T-helper 1 cell treated with Interleukin-12 subunit alpha and Interleukin-12 subunit beta and Interleukin-4 antibody, amounts not matched to agents 30 μg/mL and 1 μg/mL, for 36 hours (primary cell): ENCODE measurements around the gene ETAA1.

Experiments
- H3K27ac Mint-ChIP-seq: one replicate; pipeline ENCODE4 v1.8.0; 2021; ENCODE audit warnings: mild to moderate bottlenecking, mixed read lengths
- H3K27me3 Mint-ChIP-seq: one replicate; pipeline ENCODE4 v1.8.0; 2021; ENCODE audit warnings: low read depth, mixed read lengths
- H3K36me3 Mint-ChIP-seq: one replicate; pipeline ENCODE4 v1.8.0; 2021; ENCODE audit warnings: low read depth, mixed read lengths
- H3K4me1 Mint-ChIP-seq: one replicate; pipeline ENCODE4 v1.8.0; 2021; ENCODE audit warnings: low read depth, mixed read lengths
- H3K4me3 Mint-ChIP-seq: one replicate; pipeline ENCODE4 v1.8.0; 2021; ENCODE audit warnings: mild to moderate bottlenecking, moderate library complexity, mixed read lengths
- H3K9me3 Mint-ChIP-seq: one replicate; pipeline ENCODE4 v1.8.0; 2021; ENCODE audit warnings: mixed read lengths

ETAA1 gene

DNA sequence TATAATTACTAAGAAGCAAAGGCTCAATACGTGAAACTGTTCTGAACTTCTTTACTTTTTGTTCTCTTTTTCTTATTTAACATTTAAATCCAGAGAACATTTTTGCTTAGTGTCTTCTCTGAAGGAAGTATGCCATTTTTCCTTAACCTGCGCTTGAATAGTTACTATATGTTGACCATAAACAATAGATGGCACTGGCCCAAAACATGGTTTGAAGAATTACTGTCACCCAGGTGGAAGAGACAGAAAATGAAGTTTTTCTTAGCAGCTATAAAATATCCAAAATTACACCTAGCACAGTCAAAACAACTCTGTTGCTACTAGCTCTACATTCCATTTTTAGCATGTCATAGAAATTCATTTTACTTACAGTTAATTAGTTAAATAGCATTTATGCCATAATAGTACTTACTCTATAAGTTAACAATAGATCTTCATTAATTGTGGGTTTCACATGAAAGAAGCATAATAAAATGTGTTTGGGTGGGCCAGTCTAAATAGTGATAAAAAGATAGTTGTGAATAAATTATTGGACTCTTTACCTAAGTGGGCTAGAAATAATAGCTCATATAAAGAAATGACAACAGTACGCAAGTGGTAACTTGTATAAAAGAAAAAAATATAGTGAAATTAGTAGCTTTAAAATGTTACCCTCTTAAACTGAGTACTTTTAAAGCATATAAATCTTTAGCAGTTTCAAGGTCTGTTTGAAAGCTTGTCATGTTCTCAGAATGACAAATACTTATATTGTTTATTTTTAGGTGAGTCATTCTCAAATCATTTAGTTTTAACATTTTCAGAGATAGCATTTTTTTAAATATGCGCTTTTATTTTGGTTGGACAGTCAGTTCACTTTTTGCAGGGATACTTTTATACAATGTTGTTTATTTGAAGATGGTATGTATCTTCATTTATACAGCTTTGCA lies 3.7 kb downstream of the ETAA1 start:
- no peaks in the 10 kb centered on the region for H3K9me3 Mint-ChIP-seq
- H3K27ac Mint-ChIP-seq: no peak overlapping the region
- H3K4me3 Mint-ChIP-seq: no peak overlapping the region
- H3K4me1 Mint-ChIP-seq: peaks cover 11% of the 10 kb centered on the region
- H3K27me3 Mint-ChIP-seq: no peaks in the 10 kb centered on the region
- H3K36me3 Mint-ChIP-seq: peaks cover 25% of the 10 kb centered on the region

DNA sequence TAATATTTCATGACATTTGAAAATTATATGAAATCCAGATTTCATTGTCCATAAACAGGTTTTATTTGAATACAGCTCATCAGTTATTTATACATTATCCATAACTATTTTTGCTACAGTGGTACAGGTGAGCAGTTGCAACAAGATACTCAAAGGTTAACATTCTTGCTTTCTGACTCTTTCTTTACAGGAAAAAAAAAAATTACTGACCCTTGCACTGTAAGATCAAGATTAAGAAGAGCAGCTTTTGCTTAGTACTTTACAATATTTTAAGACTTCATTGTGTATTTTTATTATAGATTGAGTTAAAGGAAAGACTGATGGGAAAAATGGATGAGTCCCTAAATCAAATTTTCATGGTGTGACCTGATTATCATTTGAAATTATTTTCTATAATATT lies 11.2 kb downstream of the ETAA1 start:
- Mint-ChIP-seq H3K27me3 (no peaks in the 10 kb centered on the region), H3K27ac (no peak overlapping the region), H3K4me1 (peaks cover 3% of the 10 kb centered on the region), H3K4me3 (no peak overlapping the region), H3K36me3 (peaks cover 28% of the 10 kb centered on the region), H3K9me3 (no peaks in the 10 kb centered on the region)

DNA sequence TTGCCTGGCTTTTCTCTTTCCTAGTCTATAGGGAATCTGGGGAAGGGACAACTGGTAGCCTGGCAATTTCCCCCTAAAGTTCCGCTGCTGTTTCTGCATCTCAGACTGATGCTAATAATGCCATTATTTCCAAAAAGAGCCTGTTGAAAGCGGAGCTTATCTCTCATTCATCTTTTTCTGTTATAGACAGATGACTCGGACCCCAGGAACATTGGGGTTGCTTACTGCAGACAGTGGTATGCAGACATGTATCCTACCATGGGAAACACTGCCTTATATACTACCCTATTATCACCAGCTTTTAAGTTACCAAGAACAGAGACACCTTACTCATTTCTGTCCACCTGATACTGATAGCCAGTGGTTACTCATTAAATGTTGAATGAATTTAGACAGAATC lies 15.3 kb downstream of the ETAA1 start:
- Mint-ChIP-seq H3K4me3 (no peak overlapping the region), H3K27ac (no peak overlapping the region), H3K36me3 (peaks cover 8% of the 10 kb centered on the region)

DNA sequence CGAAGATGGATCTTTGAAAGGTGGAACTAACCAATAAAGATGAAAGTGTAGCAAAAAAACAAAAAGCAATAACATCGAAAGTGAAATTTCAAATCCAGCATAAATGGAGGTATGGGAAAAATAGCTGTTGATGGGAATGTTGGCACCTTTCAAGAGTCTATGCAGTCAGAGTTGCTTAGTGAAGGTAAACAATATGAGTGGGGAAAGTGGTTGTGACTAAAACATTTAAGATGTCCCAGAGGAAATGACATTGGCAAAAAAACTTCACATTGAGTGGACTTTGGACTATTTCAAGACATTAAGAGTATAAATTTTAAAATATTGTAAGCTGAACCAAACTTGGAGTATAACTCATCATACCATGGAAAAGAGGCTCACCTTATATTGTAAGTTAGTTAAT lies 17.7 kb downstream of the ETAA1 start:
- H3K4me1 Mint-ChIP-seq: no peaks in the 10 kb centered on the region
- no peaks in the 10 kb centered on the region for H3K9me3 Mint-ChIP-seq
- no peak overlapping the region for H3K4me3 Mint-ChIP-seq
- H3K27me3 Mint-ChIP-seq: no peaks in the 10 kb centered on the region
- peaks cover 6% of the 10 kb centered on the region for H3K36me3 Mint-ChIP-seq
- no peak overlapping the region for H3K27ac Mint-ChIP-seq

More for the DNA sequence above, 15.3 kb downstream of the ETAA1 start:
- Mint-ChIP-seq H3K27me3 (no peaks in the 10 kb centered on the region), H3K9me3 (no peaks in the 10 kb centered on the region), H3K4me1 (no peaks in the 10 kb centered on the region)

DNA sequence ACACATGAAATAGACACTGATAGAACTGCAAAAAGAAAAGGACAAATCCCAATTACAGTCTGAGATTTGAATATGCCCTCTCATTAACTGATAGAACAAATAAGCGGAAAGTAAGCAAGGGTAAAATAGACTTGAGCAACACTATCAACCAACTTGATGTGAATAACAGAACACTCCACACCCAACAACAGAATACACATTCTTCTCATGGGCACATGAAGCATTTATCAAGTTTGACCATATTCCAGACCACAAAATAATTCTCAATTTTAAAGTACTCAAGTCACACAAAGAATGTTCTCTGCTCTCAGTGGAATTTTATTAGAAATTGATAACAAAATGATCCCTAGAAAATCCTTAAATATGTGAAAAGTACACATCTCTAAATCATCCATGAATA lies 19.0 kb downstream of the ETAA1 start:
- Mint-ChIP-seq H3K27ac (no peak overlapping the region), H3K9me3 (no peaks in the 10 kb centered on the region), H3K27me3 (no peaks in the 10 kb centered on the region), H3K4me1 (no peaks in the 10 kb centered on the region), H3K4me3 (no peak overlapping the region), H3K36me3 (peaks cover 2% of the 10 kb centered on the region)

DNA sequence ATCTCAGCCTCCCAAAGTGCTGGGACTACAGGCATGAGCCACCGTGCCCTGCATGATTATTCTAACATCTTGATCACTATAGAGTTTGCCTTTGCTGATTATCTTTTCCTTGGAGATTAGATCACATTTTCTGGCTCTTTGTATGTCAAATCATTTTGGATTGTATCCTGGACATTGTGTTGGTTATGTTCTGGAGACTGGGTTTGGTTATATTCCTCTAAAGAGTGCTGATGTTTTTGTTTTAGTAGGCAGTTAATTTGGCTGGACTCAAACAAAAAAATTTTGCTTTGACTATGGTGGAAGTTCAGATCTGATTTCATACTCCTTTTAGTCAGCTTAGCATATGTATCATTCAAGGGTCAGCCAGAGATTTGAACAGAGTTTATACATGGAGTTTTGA lies 26.4 kb downstream of the ETAA1 start:
- Mint-ChIP-seq H3K4me3 (no peak overlapping the region), H3K27ac (no peak overlapping the region), H3K27me3 (no peaks in the 10 kb centered on the region), H3K9me3 (peaks cover 8% of the 10 kb centered on the region), H3K36me3 (no peaks in the 10 kb centered on the region), H3K4me1 (no peaks in the 10 kb centered on the region)

DNA sequence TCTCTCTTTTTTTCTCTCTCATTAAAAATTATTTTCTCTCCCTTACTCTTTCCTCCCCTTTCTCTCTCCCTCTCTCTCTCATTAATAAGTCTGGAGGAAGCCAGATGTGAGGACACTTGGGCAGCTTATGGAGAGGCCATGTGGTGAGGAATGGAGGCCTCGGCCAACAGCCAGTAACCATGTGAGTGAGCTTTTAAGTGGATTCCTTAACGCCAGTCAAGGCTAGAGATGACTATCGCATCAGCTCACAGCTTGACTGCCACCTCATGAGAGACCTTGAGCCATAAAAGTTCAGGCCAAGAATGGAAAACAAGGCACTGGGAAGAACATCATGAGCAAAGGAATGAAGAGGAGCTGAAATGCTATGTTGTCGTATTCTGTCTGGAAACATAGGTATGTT lies 39.1 kb downstream of the ETAA1 start:
- Mint-ChIP-seq H3K27ac (no peak overlapping the region), H3K36me3 (no peaks in the 10 kb centered on the region), H3K9me3 (no peaks in the 10 kb centered on the region), H3K27me3 (no peaks in the 10 kb centered on the region), H3K4me3 (no peak overlapping the region), H3K4me1 (no peaks in the 10 kb centered on the region)

DNA sequence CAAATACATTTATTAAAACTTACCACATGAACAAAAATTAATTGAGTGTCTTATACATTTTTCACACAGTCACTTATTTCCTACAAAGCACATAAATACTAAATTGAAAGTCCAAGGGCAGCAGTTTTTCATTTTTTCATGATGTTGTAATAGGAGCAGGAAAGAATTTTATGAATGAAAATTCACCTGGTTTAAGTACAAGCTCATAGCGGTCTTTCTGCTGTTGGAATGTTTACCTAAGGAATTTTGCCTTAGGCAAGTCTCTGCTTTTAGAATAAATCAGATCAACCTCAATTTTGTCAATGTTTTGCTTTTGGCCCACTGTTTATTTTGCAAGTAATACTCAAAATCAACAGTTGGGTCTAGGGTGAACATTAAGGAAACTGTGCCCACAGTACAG lies 40.0 kb downstream of the ETAA1 start:
- Mint-ChIP-seq H3K36me3 (no peaks in the 10 kb centered on the region), H3K27me3 (no peaks in the 10 kb centered on the region), H3K27ac (no peak overlapping the region), H3K4me3 (no peak overlapping the region), H3K9me3 (no peaks in the 10 kb centered on the region), H3K4me1 (no peaks in the 10 kb centered on the region)

DNA sequence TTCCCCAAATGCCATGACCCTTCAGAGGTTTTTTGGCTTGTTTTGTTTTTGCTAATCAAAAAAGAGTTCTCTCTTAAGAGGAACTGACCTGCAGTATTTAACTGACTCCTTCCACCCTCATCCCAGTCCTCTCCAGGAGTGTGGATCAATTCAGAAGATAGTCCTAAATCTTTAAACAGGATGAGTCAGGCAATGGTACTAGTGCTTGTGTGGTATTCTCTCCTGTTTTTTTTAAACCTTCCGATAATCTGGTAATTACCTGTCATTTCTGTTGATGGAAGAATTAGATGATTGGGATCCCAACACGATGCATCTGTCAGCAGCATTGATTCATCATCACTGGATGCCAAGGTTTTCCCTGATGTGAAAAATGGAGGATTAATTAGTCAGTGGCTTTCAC lies 41.2 kb downstream of the ETAA1 start:
- no peaks in the 10 kb centered on the region for H3K4me1 Mint-ChIP-seq
- H3K27me3 Mint-ChIP-seq: no peaks in the 10 kb centered on the region
- H3K36me3 Mint-ChIP-seq: no peaks in the 10 kb centered on the region
- no peak overlapping the region for H3K27ac Mint-ChIP-seq
- no peaks in the 10 kb centered on the region for H3K9me3 Mint-ChIP-seq
- H3K4me3 Mint-ChIP-seq: no peak overlapping the region

DNA sequence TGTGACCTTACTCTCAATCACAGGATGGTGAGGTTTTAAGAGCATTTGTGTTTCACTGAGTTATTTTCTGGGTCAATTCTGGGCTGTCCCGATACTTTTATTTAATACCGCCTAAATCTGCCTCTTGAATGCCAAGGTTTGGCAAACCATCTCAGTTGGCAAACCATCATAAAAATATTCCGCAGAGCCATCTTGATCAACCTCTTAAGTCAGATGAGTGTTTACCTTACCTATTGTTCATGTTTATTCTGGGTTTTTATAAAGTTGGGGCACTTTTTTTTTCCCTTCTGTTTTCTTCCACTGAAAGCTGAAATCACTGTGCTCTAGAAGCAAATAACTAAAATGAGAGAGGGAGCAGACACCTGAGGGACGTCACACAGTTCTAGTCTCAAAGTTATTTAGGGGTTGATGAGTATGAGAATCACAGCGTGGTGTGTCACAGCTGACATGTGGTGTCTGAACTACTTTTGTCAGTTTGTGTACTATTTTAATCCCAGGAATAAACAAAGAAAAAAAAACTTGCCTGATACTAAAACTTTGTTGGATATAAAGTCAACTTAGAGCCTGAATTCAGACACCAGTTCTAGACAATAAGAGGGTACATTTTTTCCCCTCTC lies 48.6 kb downstream of the ETAA1 start:
- Mint-ChIP-seq H3K4me1 (no peaks in the 10 kb centered on the region), H3K4me3 (no peak overlapping the region), H3K27ac (no peak overlapping the region), H3K9me3 (no peaks in the 10 kb centered on the region), H3K27me3 (no peaks in the 10 kb centered on the region), H3K36me3 (no peaks in the 10 kb centered on the region)

DNA sequence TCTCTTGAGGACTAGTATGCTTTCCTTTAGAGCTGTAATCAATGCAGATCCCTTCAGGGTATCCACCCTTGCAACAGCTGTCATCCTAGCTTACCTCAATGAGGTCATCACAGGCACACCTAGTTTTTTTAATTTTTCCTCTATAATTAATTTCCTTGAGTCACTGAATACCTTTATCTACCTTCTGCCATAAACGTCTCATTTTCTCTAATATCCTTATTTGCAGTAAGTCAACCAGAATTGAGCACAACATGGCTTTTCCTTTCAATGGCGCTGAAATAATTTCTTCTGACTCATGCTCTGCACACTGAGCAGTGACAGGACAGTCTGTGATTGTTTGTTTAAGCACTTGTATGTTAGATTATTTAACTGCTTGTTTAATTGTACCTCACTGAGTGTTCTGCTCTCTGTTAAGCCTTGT lies 49.4 kb downstream of the ETAA1 start:
- H3K9me3 Mint-ChIP-seq: no peaks in the 10 kb centered on the region
- H3K36me3 Mint-ChIP-seq: no peaks in the 10 kb centered on the region
- no peaks in the 10 kb centered on the region for H3K27me3 Mint-ChIP-seq
- H3K4me1 Mint-ChIP-seq: no peaks in the 10 kb centered on the region
- no peak overlapping the region for H3K27ac Mint-ChIP-seq
- H3K4me3 Mint-ChIP-seq: no peak overlapping the region

DNA sequence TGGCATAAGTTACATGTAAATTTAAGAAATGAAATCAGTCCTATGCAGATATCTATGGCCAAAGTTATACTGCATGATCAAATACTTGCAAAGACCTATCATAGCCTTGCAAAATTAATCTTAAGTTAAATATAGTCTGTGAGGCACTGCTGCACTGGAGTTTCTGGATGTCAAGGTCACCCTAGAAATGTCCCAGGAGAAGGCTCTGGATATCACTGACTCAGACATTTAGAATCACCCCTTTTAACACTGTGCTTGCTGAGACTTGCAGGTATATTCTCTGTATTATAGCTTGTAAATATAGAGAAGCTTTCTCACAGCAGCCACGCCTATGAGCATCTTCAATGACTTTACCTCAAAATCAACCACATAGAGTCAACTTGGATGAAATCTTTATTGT lies 51.5 kb downstream of the ETAA1 start:
- Mint-ChIP-seq H3K4me3 (no peak overlapping the region), H3K36me3 (no peaks in the 10 kb centered on the region), H3K27ac (no peak overlapping the region), H3K9me3 (no peaks in the 10 kb centered on the region), H3K27me3 (no peaks in the 10 kb centered on the region), H3K4me1 (no peaks in the 10 kb centered on the region)

DNA sequence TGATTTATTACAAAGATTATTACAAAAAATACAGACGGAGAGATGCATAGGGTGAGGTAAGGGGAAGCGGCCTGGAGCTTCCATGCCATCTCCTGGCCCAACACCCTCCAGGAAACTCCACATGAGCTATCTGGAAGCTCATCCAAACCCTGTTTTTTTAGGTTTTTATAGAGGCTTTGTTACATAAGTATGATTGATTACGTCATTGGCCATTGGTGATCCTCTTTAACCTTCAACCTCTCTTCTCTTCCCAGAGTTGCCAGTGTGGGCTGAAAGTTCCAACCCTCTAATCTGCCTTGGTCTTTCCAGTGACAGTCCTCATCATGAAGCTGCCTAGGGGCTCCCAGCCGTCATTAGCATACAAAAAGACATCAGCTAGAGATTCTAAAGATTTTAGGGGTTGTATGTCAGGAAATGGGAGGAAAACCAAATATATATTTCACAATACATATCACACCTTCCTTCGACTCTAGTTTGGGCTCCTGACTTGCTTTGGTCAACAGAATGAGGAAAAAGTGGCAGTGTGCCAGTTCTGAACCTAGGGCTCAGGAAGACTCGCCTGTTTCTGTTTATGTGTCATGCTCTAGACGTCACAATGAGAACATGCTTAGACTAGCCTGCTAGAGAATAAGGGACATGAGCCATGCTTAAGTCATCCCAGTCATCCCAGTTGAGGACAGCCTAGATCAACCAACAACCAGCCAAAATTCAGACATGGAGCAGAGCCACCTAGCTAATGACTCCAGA lies 54.1 kb downstream of the ETAA1 start:
- Mint-ChIP-seq H3K27ac (no peak overlapping the region), H3K4me1 (no peaks in the 10 kb centered on the region)

DNA sequence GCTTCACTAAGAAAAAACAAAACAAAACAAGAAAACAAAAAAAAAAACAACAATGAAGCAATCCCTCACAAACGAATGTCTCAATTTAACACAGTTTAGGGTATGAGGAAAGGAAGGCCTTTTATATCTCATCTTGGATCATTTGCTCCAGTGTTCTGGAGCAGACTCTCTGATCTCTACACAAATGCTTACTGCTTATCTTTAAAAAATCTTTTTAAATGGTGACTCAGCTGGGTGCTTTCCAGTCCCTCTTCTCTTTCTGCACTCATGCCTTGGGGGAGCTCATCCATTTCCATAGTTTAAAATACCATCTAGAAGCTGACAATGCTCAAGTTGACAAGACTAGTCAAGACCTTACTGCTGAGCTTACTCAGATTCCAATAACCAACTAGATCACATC lies 56.2 kb downstream of the ETAA1 start:
- no peaks in the 10 kb centered on the region for H3K4me1 Mint-ChIP-seq
- H3K36me3 Mint-ChIP-seq: no peaks in the 10 kb centered on the region
- H3K27ac Mint-ChIP-seq: no peak overlapping the region
- H3K9me3 Mint-ChIP-seq: no peaks in the 10 kb centered on the region
- peaks cover 4% of the 10 kb centered on the region for H3K27me3 Mint-ChIP-seq
- H3K4me3 Mint-ChIP-seq: no peak overlapping the region

More for the DNA sequence above, 54.1 kb downstream of the ETAA1 start:
- no peaks in the 10 kb centered on the region for H3K36me3 Mint-ChIP-seq
- peaks cover 4% of the 10 kb centered on the region for H3K27me3 Mint-ChIP-seq
- no peaks in the 10 kb centered on the region for H3K9me3 Mint-ChIP-seq
- no peak overlapping the region for H3K4me3 Mint-ChIP-seq
